ENCODE data around the gene OR14A16.

- TF ChIP-seq, protein P1, sequence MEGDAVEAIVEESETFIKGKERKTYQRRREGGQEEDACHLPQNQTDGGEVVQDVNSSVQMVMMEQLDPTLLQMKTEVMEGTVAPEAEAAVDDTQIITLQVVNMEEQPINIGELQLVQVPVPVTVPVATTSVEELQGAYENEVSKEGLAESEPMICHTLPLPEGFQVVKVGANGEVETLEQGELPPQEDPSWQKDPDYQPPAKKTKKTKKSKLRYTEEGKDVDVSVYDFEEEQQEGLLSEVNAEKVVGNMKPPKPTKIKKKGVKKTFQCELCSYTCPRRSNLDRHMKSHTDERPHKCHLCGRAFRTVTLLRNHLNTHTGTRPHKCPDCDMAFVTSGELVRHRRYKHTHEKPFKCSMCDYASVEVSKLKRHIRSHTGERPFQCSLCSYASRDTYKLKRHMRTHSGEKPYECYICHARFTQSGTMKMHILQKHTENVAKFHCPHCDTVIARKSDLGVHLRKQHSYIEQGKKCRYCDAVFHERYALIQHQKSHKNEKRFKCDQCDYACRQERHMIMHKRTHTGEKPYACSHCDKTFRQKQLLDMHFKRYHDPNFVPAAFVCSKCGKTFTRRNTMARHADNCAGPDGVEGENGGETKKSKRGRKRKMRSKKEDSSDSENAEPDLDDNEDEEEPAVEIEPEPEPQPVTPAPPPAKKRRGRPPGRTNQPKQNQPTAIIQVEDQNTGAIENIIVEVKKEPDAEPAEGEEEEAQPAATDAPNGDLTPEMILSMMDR (IDR thresholded peaks at IDR 0.05), result no peak
- TF ChIP-seq POLR2AphosphoS5 (IDR thresholded peaks at IDR 0.05), result no peak
- no peak for TF ChIP-seq POLR2A (IDR thresholded peaks at IDR 0.05)
Observed at GRCh38 chr1:247864644-247865043, 40.7 kb upstream of the OR14A16 start.
